ENCODE results near the gene JMJD7. TPM values are rescaled to one million over a fixed set of nuclear protein-coding genes. Genes with fewer than 3 reads are reported as not detected.

The JMJD7 gene
- total and polyA plus RNA-seq, 4 donors, result 2.8 to 25.0 (median 21.8) TPM

DNA sequence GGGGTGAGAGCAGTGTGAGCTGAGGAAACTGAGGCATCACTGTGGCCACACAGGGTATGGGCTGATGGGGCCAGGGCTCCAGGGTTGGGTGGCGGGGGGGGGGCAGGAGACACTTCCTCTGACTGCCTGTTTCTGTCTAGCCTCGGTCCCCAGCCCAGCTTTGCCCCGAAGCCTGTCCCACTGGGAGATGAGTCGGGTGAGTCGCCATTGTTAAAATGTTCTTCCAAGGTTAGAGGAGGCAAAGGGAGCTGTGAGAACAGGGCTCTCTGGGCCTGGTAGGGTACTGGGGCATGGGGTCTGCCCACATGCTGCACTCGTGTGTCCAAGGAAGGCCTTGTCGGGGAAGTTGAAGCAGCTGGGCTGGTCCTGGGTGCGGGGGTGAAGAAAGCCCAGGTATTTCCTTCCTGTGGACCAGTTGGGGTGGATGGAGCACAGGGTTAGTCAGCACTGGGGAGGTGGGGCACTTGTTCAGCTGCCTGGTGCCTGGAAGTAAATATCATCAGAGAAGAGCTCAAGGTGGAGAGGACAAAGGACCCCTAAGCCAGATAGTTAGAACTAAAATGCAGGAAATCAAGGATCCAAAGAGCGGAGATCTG, 8.3 kb upstream of the JMJD7 start:
- DNase-seq (ENCODE audit: low read depth in 4 of 6, low spot score in 6 of 6), result no peak
- no peaks in the 10 kb centered on the region for H3K27me3 ChIP-seq (ENCODE audit: control insufficient read depth, insufficient read depth, low read length)
- H3K27ac ChIP-seq (ENCODE audit: low read depth, low read length), result no peak overlapping the region
- H3K36me3 ChIP-seq (ENCODE audit: control insufficient read depth, insufficient read depth, low read length), result peaks cover 94% of the 10 kb centered on the region
- no peaks in the 10 kb centered on the region for H3K9me3 ChIP-seq (ENCODE audit: control insufficient read depth, insufficient read depth, low read length)
- H3K4me1 ChIP-seq (ENCODE audit: control insufficient read depth, insufficient read depth, low read length), result no peaks in the 10 kb centered on the region
- WGBS (ENCODE audit: insufficient coverage), result 97% methylated on average over 8 of the region's 9 CpGs
- H3K4me3 ChIP-seq (ENCODE audit: low read depth, low read length), result no peak overlapping the region

- no peak overlapping the region for H3K27ac ChIP-seq (ENCODE audit: low read depth, low read length)
- no peak overlapping the region for H3K4me3 ChIP-seq (ENCODE audit: low read depth, low read length)
- no peaks in the 10 kb centered on the region for H3K9me3 ChIP-seq (ENCODE audit: control insufficient read depth, insufficient read depth, low read length)
- no peak for DNase-seq (ENCODE audit: low read depth in 4 of 6, low spot score in 6 of 6)
- peaks cover 95% of the 10 kb centered on the region for H3K36me3 ChIP-seq (ENCODE audit: control insufficient read depth, insufficient read depth, low read length)
- H3K27me3 ChIP-seq (ENCODE audit: control insufficient read depth, insufficient read depth, low read length), result no peaks in the 10 kb centered on the region
- 84% methylated on average over 6 of the region's 6 CpGs for WGBS (ENCODE audit: insufficient coverage)
- H3K4me1 ChIP-seq (ENCODE audit: control insufficient read depth, insufficient read depth, low read length), result no peaks in the 10 kb centered on the region
Observed at GRCh38 chr15:41820791-41821423, 7.0 kb upstream of the JMJD7 start.

DNA sequence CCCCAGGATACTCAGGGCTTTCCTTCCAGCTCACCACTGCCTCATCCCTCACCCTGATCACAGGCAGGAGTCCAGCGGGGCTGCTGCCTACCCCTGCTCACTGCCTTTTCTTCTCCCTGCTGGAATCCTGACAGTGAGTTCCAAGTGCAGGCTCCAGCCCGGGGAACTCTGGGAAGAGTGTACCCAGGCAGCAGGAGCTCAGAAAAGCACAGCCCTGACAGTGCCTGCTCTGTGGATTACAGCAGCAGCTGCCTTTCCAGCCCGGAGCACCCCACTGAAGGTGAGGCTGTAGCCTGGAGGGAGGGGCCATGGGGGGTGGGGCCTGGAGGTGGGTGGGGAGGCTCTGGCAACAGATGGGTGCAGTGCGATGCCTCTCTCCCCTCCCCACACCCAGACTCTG, 6.1 kb upstream of the JMJD7 start:
- H3K36me3 ChIP-seq (ENCODE audit: control insufficient read depth, insufficient read depth, low read length), result peaks cover 97% of the 10 kb centered on the region
- no peak for DNase-seq (ENCODE audit: low read depth in 4 of 6, low spot score in 6 of 6)
- no peak overlapping the region for H3K27ac ChIP-seq (ENCODE audit: low read depth, low read length)
- WGBS (ENCODE audit: insufficient coverage), result 95% methylated on average over 2 of the region's 4 CpGs
- no peak overlapping the region for H3K4me3 ChIP-seq (ENCODE audit: low read depth, low read length)
- no peaks in the 10 kb centered on the region for H3K27me3 ChIP-seq (ENCODE audit: control insufficient read depth, insufficient read depth, low read length)
- no peaks in the 10 kb centered on the region for H3K4me1 ChIP-seq (ENCODE audit: control insufficient read depth, insufficient read depth, low read length)
- H3K9me3 ChIP-seq (ENCODE audit: control insufficient read depth, insufficient read depth, low read length), result no peaks in the 10 kb centered on the region

DNA sequence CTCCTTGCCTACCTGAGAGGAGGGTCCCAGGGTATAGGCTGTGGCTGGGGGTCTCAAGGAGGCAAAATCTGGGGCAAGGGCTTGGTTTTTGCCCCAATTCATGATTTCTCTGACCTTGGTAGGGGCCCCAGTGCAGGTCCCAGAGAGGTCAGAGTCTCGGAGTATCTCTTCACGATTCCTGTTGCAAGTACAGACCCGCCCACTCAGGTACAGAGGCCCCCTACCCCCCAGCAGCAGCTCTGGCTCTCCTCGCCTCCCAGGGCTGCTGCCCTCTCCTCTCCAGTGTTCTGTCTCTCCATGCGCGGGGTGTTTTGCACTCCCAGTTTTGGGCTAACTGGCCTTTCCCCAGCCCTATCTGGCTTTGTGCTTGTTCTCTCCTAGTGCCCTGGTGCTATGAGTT, 5.4 kb upstream of the JMJD7 start:
- Histone ChIP-seq H3K36me3 (ENCODE audit: control insufficient read depth, insufficient read depth, low read length) (peaks cover 91% of the 10 kb centered on the region), H3K27me3 (ENCODE audit: control insufficient read depth, insufficient read depth, low read length) (no peaks in the 10 kb centered on the region), H3K4me3 (ENCODE audit: low read depth, low read length) (no peak overlapping the region), H3K9me3 (ENCODE audit: control insufficient read depth, insufficient read depth, low read length) (no peaks in the 10 kb centered on the region), H3K27ac (ENCODE audit: low read depth, low read length) (no peak overlapping the region), H3K4me1 (ENCODE audit: control insufficient read depth, insufficient read depth, low read length) (peaks cover 5% of the 10 kb centered on the region)
- WGBS (ENCODE audit: insufficient coverage), result 89% methylated on average over 6 of the region's 6 CpGs
- no peak for DNase-seq (ENCODE audit: low read depth in 4 of 6, low spot score in 6 of 6)

DNA sequence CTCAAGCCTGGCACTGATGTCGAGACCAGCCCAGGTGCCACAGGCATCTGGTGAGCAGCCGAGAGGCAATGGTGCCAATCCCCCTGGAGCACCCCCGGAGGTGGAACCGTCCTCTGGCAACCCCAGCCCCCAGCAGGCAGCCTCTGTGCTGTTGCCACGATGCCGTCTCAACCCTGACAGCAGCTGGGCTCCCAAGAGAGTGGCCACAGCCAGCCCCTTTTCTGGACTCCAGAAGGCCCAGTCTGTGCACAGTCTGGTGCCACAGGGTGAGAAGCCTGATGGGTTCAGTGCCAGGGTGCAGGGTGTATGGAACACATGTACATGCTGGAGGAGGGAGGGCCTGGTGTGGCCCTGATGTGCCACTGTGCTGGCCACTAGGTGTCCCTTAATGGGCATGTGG, 4.9 kb upstream of the JMJD7 start:
- Histone ChIP-seq H3K9me3 (ENCODE audit: control insufficient read depth, insufficient read depth, low read length) (no peaks in the 10 kb centered on the region), H3K4me3 (ENCODE audit: low read depth, low read length) (no peak overlapping the region), H3K27ac (ENCODE audit: low read depth, low read length) (no peak overlapping the region), H3K27me3 (ENCODE audit: control insufficient read depth, insufficient read depth, low read length) (no peaks in the 10 kb centered on the region), H3K36me3 (ENCODE audit: control insufficient read depth, insufficient read depth, low read length) (peaks cover 86% of the 10 kb centered on the region), H3K4me1 (ENCODE audit: control insufficient read depth, insufficient read depth, low read length) (peaks cover 7% of the 10 kb centered on the region)
- WGBS (ENCODE audit: insufficient coverage), result 80% methylated on average over 6 of the region's 6 CpGs
- no peak for DNase-seq (ENCODE audit: low read depth in 4 of 6, low spot score in 6 of 6)

DNA sequence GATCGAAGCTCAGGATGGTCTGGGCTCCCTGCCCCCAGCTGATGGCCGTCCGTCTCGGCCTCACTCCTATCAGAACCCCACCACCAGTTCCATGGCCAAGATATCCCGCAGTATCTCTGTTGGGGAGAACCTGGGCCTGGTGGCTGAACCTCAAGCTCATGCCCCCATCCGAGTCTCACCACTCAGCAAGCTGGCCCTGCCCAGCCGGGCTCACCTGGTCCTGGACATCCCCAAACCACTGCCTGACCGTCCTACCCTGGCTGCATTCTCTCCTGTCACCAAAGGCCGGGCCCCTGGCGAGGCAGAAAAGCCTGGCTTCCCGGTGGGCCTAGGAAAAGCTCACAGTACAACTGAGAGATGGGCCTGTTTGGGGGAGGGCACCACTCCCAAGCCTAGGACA, 4.4 kb upstream of the JMJD7 start:
- Histone ChIP-seq H3K27ac (ENCODE audit: low read depth, low read length) (no peak overlapping the region), H3K27me3 (ENCODE audit: control insufficient read depth, insufficient read depth, low read length) (no peaks in the 10 kb centered on the region), H3K9me3 (ENCODE audit: control insufficient read depth, insufficient read depth, low read length) (no peaks in the 10 kb centered on the region), H3K4me1 (ENCODE audit: control insufficient read depth, insufficient read depth, low read length) (peaks cover 7% of the 10 kb centered on the region), H3K36me3 (ENCODE audit: control insufficient read depth, insufficient read depth, low read length) (peaks cover 81% of the 10 kb centered on the region), H3K4me3 (ENCODE audit: low read depth, low read length) (no peak overlapping the region)
- DNase-seq (ENCODE audit: low read depth in 4 of 6, low spot score in 6 of 6), result no peak
- WGBS (ENCODE audit: insufficient coverage), result 92% methylated on average over 10 of the region's 11 CpGs

- Histone ChIP-seq H3K27ac (ENCODE audit: low read depth, low read length) (no peak overlapping the region), H3K4me3 (ENCODE audit: low read depth, low read length) (no peak overlapping the region), H3K9me3 (ENCODE audit: control insufficient read depth, insufficient read depth, low read length) (no peaks in the 10 kb centered on the region), H3K4me1 (ENCODE audit: control insufficient read depth, insufficient read depth, low read length) (peaks cover 7% of the 10 kb centered on the region), H3K27me3 (ENCODE audit: control insufficient read depth, insufficient read depth, low read length) (no peaks in the 10 kb centered on the region), H3K36me3 (ENCODE audit: control insufficient read depth, insufficient read depth, low read length) (peaks cover 74% of the 10 kb centered on the region)
- DNase-seq (ENCODE audit: low read depth in 4 of 6, low spot score in 6 of 6), result no peak
- WGBS (ENCODE audit: insufficient coverage), result 95% methylated on average over 17 of the region's 19 CpGs
Observed at GRCh38 chr15:41824062-41824745, 3.7 kb upstream of the JMJD7 start.

DNA sequence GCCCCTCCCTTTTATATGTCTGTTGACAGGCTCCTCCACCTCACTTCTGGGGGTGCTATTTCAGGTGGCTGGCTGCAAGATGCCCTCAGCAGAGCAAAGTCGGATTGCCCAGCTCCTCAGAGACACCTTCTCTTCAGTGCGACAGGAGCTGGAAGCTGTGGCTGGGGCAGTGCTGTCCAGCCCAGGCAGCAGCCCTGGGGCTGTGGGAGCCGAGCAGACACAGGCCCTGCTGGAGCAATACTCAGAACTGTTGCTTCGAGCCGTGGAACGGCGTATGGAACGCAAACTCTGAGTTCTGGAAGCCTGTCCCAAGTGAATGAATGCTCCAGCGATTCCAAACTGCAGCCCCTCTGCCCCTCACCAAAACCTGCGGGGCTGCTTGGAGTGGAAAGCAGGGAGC, 2.7 kb upstream of the JMJD7 start:
- WGBS (ENCODE audit: insufficient coverage), result 80% methylated on average over 9 of the region's 10 CpGs
- Histone ChIP-seq H3K36me3 (ENCODE audit: control insufficient read depth, insufficient read depth, low read length) (peaks cover 69% of the 10 kb centered on the region), H3K9me3 (ENCODE audit: control insufficient read depth, insufficient read depth, low read length) (no peaks in the 10 kb centered on the region), H3K4me1 (ENCODE audit: control insufficient read depth, insufficient read depth, low read length) (peaks cover 15% of the 10 kb centered on the region), H3K27me3 (ENCODE audit: control insufficient read depth, insufficient read depth, low read length) (no peaks in the 10 kb centered on the region), H3K27ac (ENCODE audit: low read depth, low read length) (no peak overlapping the region), H3K4me3 (ENCODE audit: low read depth, low read length) (no peak overlapping the region)
- no peak for DNase-seq (ENCODE audit: low read depth in 4 of 6, low spot score in 6 of 6)

DNA sequence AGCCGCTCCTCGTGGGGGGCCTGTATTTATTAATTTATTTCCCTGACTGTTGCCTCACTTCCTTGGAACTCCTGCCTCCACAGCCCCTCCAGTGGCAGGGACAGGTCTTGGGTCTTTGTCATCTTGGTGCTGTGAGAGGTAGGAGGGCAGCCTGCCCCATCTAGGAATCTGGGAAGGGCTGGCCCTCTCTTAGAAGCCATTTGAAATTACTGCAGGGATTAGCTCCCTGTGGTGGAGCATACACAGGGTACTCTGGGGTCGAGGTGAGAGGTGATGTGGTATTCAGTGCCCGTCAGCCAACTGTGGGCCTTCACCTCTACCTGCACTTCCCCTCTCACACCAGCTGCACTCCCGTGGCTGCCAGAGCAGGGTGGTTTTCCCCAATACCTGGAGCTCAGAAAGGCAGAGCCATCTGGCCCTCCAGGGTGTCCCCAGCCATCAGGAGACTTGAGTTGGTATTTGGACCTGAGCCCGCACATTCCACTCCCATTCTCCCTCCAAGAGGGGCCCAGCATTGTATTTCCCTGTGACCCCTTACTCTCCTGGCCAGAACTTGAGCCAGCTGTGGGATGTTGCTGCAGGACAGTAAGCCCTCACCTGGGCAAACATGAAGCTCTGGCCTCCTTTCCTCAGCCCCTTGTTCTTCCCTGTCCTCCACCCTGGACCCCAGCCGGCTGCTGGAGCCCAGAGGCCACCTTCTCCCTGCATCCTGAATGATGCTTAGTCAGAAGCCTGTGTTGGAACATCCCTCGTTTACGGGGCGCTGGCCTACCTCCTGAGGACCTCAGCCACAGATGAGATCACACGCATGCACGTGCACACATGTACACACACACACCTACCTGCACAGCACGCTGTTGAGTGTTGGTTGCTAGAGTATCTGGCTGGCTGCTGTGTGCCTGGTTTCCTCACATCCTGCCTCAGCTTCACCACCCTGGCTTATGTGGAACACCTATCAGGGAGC, 2.0 kb upstream of the JMJD7 start:
- no peak for DNase-seq (ENCODE audit: low read depth in 4 of 6, low spot score in 6 of 6)
- 86% methylated on average over 5 of the region's 13 CpGs for WGBS (ENCODE audit: insufficient coverage)
- H3K27me3 ChIP-seq (ENCODE audit: control insufficient read depth, insufficient read depth, low read length), result no peaks in the 10 kb centered on the region
- no peaks in the 10 kb centered on the region for H3K9me3 ChIP-seq (ENCODE audit: control insufficient read depth, insufficient read depth, low read length)
- no peak overlapping the region for H3K4me3 ChIP-seq (ENCODE audit: low read depth, low read length)
- H3K27ac ChIP-seq (ENCODE audit: low read depth, low read length), result no peak overlapping the region
- H3K36me3 ChIP-seq (ENCODE audit: control insufficient read depth, insufficient read depth, low read length), result peaks cover 69% of the 10 kb centered on the region
- peaks cover 21% of the 10 kb centered on the region for H3K4me1 ChIP-seq (ENCODE audit: control insufficient read depth, insufficient read depth, low read length)
